K562 (cell line): ENCODE results near the gene PSMA6. TPM values are rescaled to one million over a fixed set of nuclear protein-coding genes. Genes with fewer than 3 reads are reported as not detected.

ENCODE experiments used
- ATF1 ChIP-seq, 2 experiments: fragments of 450-650 bp in 1 of 2; IDR thresholded peaks; 2 replicates each; pipeline ENCODE4 v1.6.1; 2016; ENCODE audit warnings: missing compliant biosample characterization in 1 of 2, missing genetic modification characterization in 1 of 2
- ATF2 ChIP-seq: sonication (generic); formaldehyde crosslinking; IDR thresholded peaks from 2 replicates; pipeline ENCODE4 v1.8.1; 2022; ENCODE audit warnings: missing genetic modification reagents
- BCL6 ChIP-seq: fragments of 250-450 bp; sonication (Bioruptor Pico); IDR thresholded peaks from 2 replicates; pipeline ENCODE4 v1.4.0; 2020
- ELF4 ChIP-seq: fragments of 450-650 bp; formaldehyde crosslinking; IDR thresholded peaks from 2 replicates; pipeline ENCODE4 v1.4.0; 2022; ENCODE audit warnings: missing genetic modification characterization
- FOXJ3 ChIP-seq: sonication (generic); formaldehyde crosslinking; IDR thresholded peaks from 2 replicates; pipeline ENCODE4 v1.4.0; 2020; ENCODE audit warnings: mild to moderate bottlenecking, missing genetic modification reagents
- FOXK2 ChIP-seq, 2 experiments: fragments of 450-650 bp; IDR thresholded peaks in 1 of 2; conservative IDR thresholded peaks in 1 of 2; 2 replicates each; pipeline ENCODE4 v1.6.1; 2016; ENCODE audit warnings: low read depth in 2 of 2, mild to moderate bottlenecking in 1 of 2
- HIVEP1 ChIP-seq: fragments of 250-450 bp; sonication (Bioruptor Pico); IDR thresholded peaks from 2 replicates; pipeline ENCODE4 v1.4.0; 2020; ENCODE audit warnings: mild to moderate bottlenecking
- HNRNPUL1 ChIP-seq: fragments of 200-400 bp; formaldehyde crosslinking; IDR thresholded peaks from 2 replicates; pipeline ENCODE4 v1.6.1; 2017; ENCODE audit warnings: low read length
- MTA1 ChIP-seq: fragments of 450-650 bp; IDR thresholded peaks from 2 replicates; pipeline ENCODE4 v1.6.1; 2017; ENCODE audit warnings: borderline replicate concordance
- SMAD3 ChIP-seq: fragments of 450-650 bp; formaldehyde crosslinking; conservative IDR thresholded peaks from 2 replicates; pipeline ENCODE4 v1.4.0; 2020; ENCODE audit warnings: mild to moderate bottlenecking
- ZNF134 ChIP-seq: fragments of 250-450 bp; sonication (Bioruptor Pico); conservative IDR thresholded peaks from 2 replicates; pipeline ENCODE4 v1.4.0; 2020
- ZNF395 ChIP-seq: fragments of 200-800 bp; sonication (Bioruptor generic); IDR thresholded peaks from 2 replicates; pipeline ENCODE4 v1.6.1; 2017; ENCODE audit warnings: missing genetic modification characterization, missing compliant biosample characterization
- ZNF764 ChIP-seq: fragments of 250-450 bp; sonication (Bioruptor Pico); IDR thresholded peaks from 2 replicates; pipeline ENCODE4 v1.4.0; 2020; ENCODE audit warnings: low read depth, mild to moderate bottlenecking, moderate library complexity
- polyA plus RNA-seq, 8 experiments: library from polyadenylated mRNA; depleted of rRNA in 4 of 8; stranded (reverse) in 5 of 8; unstranded in 3 of 8; fragments of >200 nt; fragmentation: Nextera tagmentation in 2 of 8; fragmentation: Illumina TruSeq in 1 of 8; extraction: Ambion mirVana in 2 of 8; extraction: Trizol in 1 of 8; gene quantifications; 2 replicates each; pipeline versions ENCODE4 v1.2.1 to v1.2.3, GENCODE V29; 2011 to 2014; ENCODE audit warnings: inconsistent platforms in 1 of 8, missing spikeins in 1 of 8
- total RNA-seq, 7 experiments: library from RNA; depleted of rRNA in 6 of 7; stranded (reverse); fragments of >200 nt in 6 of 7; fragmentation: Illumina TruSeq in 2 of 7; extraction: Trizol in 2 of 7; gene quantifications; 2 replicates each; pipeline versions ENCODE4 v1.2.1 to v1.2.3, GENCODE V29; 2011 to 2021; ENCODE audit warnings: low replicate concordance in 1 of 7
- TF ChIP-seq, protein P1 (sequence below): fragments of 250-450 bp; sonication (Bioruptor Pico); IDR thresholded peaks from 2 replicates; pipeline ENCODE4 v1.5.0; 2021; ENCODE audit warnings: mild to moderate bottlenecking, moderate library complexity
- TF ChIP-seq, protein P2 (sequence below): fragments of 250-450 bp; sonication (Bioruptor Pico); IDR thresholded peaks from 2 replicates; pipeline ENCODE4 v1.4.0; 2020

The PSMA6 gene
- total and polyA plus RNA-seq, 9 of the 15 experiments (the other 6 are each of a cell fraction or from before 2014, with no cell fraction given): 210 to 952 (median 288) TPM

DNA sequence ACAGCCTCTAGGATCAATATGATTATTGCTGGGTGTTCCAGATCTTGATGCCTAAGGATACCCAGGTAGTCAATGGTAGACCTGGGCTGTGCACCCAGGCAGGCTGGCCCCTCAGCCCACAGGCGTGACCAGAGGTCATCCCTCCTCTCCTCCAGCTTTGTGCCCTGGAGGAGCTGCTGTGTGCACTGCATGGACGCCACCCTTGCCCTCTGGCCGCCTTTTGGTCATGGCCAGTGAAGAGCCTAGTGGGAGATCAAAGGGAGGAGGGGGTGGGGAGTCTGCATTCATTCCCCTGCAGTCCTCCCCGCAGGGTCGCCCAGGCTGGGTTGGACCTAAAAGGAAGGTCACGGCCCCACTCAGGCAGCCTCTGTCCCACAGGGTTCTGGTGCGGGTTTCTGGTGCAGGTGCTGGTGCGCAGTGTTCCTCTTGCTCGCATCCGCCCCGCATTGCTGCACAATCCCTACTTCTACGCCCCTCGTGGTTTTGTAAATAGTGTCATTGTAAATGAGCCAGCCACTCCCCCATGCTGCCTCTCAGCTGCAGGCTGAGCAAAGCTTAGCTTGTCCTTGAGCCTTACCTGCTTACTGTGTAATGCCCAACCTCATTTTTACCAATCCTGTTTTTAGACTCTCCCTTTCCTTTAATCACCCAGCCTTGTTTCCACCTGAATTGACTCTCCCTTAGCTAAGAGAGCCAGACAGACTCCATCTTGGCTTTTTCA lies 55.3 kb downstream of the PSMA6 start (continued):
- TF ChIP-seq ATF1 (CRISPR knock-in tag; IDR thresholded peaks at IDR 0.05) (no peak), ATF1 (tag; IDR thresholded peaks at IDR 0.05) (peak; percentile 27; the same call in 1 of the 2 replicates), ELF4 (CRISPR knock-in tag) (peak; percentile 74; the same call in 1 of the 2 replicates), BCL6 (peak; percentile 67; the same call in 1 of the 2 replicates), ATF2 (CRISPR knock-in tag) (no peak), ZNF134 (CRISPR knock-in tag) (peak; percentile 53; the same call in 1 of the 2 replicates), MTA1 (0 out of 2 replicates have a peak, but pooled peaks have one; percentile 18), FOXJ3 (CRISPR knock-in tag) (no peak), HIVEP1 (CRISPR knock-in tag) (peak; percentile 86; the same call in 1 of the 2 replicates), SMAD3 (peak; percentile 77), ZNF764 (CRISPR knock-in tag) (no peak), HNRNPUL1 (no peak), FOXK2 (conservative IDR thresholded peaks at IDR 0.05 in 1 of 2, IDR thresholded peaks at IDR 0.05 in 1 of 2; ENCODE audit: low read depth in 2 of 2) (0 out of 4 replicates have a peak, but pooled peaks of 1 of the 2 experiments have one; percentile 38), ZNF395 (peak; percentile 87)
- TF ChIP-seq, protein P1, sequence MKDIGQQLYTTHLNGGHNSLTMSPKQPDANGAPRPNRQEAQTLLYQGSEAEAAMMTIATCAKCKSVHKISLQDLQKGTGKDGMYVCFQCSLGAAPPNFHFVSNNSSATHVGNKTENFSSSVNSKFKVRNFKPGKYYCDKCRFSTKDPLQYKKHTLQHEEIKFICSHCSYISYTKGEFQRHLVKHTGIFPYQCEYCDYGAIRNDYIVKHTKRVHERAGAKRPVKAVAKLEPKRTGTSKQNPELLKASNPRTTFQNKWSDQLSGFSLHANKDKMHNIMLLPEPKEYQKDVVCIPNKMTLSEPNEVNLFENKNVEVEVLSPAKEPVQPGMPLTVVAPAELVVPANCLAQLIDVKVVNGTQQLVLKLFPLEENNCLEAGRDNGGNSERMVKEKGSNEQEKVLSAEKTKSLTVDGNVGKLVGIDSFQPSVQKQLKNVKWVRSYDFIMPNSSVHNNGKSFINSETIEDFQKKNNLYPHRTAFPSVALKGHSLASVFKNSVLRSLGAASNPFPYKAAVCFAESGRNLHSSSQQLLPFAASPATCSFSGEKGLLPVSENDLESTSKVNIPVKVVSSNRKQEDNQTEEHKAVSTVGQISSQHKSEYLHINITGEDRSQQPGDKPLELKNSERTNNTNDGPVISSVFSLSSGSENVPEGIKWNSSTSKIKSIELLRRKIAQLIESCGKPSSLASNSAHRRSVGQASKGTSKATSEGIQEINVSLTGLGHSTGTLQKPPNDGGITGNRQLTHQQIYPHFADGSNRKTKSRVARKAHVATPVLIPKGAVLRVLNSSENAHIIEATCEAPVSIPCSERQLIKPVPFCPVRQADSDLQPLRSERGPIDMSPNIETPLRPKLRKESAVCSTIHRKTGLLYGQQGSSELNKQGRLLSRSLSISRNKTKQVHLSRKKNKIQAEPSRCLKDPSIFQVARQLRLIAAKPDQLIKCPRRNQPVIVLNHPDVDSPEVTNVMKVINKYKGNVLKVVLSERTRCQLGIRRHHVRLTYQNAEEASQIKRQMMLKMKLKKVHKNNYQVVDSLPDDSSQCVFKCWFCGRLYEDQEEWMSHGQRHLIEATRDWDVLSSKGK (CRISPR knock-in tag): no peak
- TF ChIP-seq, protein P2, sequence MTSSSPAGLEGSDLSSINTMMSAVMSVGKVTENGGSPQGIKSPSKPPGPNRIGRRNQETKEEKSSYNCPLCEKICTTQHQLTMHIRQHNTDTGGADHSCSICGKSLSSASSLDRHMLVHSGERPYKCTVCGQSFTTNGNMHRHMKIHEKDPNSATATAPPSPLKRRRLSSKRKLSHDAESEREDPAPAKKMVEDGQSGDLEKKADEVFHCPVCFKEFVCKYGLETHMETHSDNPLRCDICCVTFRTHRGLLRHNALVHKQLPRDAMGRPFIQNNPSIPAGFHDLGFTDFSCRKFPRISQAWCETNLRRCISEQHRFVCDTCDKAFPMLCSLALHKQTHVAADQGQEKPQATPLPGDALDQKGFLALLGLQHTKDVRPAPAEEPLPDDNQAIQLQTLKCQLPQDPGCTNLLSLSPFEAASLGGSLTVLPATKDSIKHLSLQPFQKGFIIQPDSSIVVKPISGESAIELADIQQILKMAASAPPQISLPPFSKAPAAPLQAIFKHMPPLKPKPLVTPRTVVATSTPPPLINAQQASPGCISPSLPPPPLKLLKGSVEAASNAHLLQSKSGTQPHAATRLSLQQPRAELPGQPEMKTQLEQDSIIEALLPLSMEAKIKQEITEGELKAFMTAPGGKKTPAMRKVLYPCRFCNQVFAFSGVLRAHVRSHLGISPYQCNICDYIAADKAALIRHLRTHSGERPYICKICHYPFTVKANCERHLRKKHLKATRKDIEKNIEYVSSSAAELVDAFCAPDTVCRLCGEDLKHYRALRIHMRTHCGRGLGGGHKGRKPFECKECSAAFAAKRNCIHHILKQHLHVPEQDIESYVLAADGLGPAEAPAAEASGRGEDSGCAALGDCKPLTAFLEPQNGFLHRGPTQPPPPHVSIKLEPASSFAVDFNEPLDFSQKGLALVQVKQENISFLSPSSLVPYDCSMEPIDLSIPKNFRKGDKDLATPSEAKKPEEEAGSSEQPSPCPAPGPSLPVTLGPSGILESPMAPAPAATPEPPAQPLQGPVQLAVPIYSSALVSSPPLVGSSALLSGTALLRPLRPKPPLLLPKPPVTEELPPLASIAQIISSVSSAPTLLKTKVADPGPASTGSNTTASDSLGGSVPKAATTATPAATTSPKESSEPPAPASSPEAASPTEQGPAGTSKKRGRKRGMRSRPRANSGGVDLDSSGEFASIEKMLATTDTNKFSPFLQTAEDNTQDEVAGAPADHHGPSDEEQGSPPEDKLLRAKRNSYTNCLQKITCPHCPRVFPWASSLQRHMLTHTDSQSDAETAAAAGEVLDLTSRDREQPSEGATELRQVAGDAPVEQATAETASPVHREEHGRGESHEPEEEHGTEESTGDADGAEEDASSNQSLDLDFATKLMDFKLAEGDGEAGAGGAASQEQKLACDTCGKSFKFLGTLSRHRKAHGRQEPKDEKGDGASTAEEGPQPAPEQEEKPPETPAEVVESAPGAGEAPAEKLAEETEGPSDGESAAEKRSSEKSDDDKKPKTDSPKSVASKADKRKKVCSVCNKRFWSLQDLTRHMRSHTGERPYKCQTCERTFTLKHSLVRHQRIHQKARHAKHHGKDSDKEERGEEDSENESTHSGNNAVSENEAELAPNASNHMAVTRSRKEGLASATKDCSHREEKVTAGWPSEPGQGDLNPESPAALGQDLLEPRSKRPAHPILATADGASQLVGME (CRISPR knock-in tag): peak; percentile 83; the same call in 1 of the 2 replicates
